ENCODE data around the gene AMHR2.

DNA sequence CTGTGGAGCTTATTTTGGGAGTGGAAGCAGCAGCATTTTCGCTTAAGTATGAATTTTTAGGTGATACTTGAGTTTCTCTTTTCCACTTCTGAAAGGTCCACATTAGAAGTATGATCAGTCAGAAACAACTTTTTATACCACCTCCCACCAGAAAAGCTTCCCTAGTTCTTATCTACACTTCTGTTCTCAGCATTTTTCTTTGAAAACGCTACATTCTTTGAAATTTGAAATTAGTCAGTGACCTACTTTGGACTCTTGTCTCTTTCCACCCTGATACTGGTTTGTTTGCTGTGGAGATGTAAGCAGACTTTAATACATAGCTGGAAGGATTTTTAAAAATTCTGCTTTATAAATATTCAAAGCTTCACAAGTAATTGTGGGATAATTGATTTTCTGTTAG lies 50.4 kb downstream of the AMHR2 start:
- TF ChIP-seq CTCF (IDR thresholded peaks at IDR 0.05) (no peak), ZFX (IDR thresholded peaks at IDR 0.05; ENCODE audit: borderline replicate concordance) (no peak)

Measured in 22Rv1 (cell line).